Measurements from ENCODE around the gene SLC25A33.

The SLC25A33 gene

DNA sequence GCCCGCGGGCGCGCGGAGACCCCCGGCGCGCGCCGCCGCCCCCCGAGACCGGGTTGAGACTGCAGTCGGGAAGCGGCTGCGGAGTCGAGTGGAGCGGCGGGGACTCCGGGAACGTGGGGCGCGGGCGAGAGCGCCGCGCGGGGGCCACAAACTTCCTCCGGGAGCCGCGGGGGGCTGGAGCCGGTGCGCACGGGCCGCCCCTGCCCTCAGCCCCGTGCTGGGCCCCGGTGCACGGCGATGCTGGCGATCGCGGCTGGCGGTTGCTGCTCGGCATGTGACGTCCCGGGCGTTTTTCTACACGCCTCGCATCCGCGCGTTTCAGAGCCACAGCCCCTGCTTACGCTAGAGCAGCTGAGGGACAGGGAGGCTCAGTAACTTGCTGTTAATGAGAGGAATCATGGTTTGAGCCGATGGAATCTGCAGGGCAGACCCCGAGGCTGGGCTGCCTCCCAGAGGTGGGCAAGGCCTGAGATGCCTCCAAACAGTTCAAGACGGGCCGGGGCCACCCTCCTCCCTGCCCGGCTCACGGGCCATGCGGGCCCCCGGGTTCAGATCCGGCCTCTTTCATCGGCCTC, 50.0 kb downstream of the SLC25A33 start:
- peak; percentile 29 to 31 for DNase-seq

DNA sequence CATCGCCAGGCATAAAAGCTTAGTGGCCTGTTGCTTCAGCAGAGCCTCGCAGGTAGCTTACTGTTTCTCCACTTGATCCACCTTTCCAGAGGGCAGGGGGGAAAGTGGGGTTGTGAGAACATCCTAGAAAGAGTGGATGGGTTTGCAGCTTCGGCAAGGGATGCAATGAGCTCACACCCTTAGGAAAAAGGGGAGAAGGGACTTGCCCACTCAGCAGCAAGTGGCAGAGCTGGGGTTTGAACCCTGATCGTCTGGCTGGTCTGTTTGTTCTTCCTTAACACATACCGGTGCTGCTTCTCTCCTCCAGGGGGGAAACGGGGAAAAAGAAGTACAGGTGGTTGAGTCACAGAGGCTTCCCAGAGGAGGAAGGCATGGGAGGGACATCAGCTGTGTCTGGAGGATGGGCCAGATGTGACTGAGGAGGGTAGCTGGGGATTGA, 50.5 kb downstream of the SLC25A33 start:
- no peak for DNase-seq

DNA sequence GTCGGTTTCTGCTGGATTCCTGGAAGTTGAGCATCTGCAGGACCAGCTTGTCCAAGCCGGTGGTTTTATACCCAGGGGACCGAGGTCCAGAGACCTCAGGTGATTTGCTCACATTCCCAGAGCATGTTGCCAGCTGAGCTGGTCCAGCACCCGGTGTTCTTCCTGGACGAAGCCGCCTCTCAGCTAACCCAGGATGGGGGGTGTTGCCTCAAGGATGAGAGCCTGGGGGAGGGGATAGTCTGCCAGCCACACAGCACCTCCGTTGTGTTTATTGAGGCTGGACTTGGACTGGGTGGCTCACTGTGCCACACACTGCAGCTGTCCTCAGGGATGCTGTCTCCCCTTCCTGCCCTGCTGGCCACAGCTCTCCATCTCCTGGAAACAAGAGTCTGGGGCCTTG, 50.9 kb downstream of the SLC25A33 start:
- no peak for DNase-seq

DNA sequence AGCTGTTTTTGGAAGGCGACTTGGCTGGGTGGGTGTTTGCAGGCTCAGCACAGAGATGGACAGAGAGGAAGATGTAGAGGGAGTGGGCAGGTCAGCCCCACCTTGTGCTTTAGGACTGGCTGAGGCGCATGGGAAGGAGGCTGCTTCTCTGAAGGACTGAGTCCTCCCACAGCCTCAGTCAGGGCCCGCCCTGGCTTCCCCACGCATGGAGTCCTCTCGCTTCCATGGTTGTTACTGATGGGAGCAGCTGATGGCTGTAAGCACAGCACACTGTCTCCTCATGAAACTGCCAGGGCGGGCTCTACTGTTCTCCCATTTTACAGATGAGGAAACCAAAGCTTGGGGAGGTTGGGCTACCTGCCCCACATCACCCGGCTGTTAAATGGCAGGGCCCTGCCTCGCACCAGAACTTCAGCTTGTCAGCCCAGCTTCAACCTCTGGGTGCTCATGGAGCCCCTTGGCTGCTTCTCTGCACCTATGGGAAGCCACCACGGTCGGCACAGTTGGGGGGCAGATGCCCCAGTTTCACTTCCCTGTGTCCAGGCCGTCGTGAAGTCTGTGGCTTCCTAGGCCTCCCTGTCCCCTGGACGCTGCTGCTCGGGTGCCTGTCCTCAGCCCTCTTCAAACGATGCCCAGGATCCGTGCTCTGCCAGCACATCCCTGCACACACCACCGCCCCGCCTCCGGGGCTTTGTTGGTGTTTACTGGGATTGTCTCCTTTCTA, 51.8 kb downstream of the SLC25A33 start:
- no peak for DNase-seq

DNA sequence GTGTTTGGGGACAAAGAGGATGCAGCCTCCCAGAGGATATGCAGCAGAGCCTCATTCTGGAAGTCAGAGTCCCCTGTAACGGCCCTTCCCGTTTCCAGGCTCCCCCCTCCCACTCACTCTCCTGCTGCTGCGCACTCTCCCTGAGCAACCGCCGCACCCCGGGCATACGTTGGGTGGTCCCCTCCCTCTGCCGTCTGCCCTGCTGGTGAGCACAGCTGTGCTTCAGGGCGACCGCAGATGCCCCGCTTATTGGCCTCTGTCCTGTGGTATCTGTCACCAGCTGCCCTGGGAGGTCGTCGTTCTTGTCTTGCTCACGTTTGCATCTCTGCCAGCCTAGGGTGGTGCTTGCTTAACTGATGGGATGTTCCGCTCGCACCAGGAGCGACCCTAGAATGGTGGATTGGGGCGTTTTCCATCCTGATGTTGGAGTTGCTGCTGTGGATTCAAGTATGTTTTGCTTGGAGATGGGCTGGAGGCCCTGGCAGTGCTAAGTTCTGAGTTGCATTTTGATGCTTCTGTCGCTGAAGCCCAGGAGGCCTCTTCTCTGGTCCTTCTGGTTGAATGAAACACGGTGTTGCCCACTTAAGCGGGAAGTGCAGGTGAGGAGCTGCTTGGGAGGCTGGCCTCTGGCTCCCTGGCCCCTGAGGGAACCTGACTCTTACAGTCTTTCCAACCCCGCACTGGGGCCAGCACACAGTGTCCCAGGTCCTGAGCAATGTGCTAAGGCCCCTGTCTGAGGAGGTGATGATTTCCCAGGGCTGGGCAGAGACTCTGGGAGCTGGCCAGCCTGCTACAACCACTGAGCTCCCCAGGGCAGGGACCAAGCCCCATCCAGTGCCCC, 52.6 kb downstream of the SLC25A33 start:
- DNase-seq = no peak

DNA sequence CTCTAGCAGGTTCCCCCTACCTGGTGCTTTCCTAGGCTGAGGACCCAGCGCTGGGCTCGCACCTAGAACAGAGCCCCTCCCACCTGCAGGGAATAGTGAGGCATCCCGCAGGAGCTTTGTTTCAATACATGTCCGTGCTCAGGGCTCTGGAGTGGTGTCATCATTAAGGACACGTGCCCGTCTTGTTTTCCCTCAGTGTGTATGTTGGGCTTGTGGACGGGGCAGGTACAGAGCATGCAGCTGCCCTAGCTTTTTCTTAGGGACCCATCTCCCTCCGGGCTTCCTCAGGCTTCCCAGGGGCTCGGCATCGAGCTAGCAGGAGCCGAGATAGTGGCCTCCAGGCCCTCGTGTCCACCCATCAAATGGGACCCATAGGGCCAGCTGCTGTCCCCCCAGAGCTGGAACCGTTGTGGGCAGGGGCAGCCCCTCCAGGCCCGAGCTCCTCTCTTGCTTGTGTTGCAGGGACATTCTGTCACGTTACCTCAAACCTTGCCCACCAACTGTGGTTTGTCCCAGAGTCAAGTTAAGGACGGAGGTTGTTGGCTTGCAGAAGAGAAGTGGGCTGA, 53.3 kb downstream of the SLC25A33 start:
- no peak for DNase-seq

DNA sequence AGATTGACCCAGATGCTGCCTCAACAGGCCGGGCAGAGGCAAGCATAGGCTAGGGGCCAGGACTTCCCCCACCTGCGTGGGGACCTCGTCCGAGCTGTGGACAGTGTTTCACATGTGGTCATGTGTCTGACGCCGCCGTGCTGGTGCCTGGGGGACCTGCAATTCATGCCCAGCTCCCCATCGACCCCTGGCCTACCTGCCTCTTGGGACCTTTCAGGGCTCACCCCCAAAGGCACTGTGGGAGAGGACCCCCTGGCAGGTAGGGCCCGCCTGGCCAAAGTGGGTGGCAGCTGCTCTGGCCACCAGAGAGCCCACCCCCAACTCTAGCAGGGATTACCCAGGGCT, 53.9 kb downstream of the SLC25A33 start:
- no peak for DNase-seq

DNA sequence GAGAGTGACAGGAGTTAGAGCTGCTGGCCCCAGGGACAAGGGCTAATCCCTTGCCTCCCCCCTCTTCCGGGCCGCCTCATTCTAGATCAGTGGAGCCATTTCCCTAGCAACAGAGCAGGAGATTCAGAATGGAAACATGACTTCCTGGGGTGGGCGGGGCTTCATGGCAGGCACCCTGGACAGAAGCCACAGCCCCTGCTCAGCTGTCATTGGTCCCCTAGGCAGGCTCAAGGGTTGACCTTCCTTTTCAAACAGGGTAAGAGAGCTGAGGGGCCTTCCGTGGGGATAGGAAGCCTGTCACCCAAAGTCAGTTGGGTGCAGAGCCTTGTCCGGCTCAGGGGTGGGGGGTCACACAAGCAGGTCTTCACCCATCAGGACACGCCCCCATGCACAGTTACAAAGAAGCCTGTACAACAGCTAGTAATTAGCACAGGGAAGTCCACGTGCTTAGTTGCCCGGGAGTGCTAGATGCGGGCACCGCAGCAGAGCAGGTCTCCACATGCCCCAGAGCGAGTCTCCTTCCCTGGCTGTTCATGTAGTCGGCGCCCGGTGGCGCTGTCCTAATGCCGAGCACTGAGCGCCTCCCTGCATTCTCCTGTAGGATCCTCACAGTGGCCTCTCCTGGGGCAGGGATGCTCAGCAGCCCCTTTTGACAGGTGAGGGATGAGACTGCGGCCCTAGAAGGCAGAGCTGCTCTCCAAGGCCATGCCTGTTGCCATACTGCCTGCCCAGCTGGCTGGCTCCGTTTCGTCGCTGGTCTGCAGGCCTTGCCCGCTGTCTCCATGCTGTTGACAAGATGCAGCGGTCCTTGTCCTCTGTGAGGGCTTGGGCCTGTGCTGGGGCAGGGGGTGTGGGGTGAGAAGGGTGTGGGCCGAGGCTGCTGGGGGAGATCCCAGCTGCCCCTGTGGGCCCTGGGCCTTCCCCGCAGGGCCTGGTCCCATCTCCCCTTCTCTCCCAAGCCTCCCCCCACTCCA, 54.5 kb downstream of the SLC25A33 start:
- DNase-seq = peak; percentile 24 to 33

DNA sequence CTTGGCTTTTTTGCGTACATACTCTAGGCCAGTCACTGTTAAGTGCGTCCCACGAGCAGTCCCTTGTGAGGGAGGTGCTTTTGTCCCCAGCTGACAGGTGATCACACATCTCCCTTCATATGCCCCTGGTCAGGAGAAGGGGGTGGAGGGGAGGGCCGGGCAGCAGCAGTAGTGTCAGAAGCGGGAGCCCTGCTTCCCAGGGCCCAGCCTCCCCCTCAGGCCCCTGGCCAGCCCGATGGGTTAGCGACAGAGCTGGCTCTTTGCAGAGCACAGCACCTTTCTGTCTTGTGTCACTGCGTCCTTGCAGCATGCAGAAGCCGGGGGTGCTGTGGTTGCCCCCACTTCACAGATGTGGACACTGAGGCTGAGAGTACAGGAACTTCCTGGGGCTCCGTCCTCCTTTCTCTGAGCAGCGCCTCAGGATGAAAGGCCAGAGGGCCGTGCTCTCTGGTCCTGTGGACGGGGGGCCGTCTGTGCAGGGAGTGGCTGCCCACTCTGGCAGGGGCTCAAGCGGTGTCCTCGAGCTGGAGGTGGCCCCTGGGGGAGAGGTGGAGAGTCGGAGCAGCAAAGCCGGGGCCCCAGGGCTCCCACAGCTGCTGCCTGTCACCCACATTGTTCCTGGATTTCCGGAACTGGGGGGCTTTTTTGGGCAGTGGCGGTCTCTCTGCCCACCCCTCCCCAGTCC, 55.3 kb downstream of the SLC25A33 start:
- DNase-seq = no peak

DNA sequence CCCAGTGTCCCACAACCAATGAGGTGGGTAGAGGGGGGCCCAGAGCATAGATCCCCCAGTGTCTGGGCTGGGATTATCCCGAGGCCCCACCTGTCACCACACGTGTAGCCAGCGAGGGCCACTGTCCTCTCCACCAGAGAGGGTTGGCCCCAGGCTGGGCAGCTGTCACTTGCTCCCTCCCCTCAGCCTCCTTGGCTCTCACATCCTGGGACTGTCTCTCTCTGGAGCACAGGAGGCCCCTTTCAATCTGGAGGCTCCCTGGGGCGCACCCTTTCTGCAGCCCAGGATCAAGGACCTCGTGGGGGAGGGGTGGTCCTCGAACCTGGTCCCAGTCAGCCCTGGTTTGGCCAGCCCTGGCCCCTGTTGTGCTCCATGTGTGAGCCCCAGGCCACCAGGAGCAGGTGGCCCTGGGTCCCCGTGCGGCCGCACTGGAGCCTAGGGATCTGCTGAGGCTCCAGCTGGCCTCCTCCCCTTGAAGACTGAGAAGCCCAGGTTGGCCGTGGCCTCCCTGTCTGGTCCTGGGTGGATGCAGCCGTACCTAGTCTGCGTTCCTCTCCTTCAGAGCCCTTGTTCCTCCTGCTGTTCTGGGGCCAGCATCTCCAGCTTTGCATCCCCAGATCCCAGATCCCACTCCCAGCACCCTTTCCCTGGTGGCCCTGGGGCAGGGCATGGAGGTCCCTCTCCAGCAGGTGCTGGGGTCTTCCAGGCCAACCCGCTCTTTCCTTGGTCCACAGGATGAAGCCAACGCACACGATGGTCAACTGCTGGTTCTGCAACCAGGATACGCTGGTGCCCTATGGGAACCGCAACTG, 56.1 kb downstream of the SLC25A33 start:
- no peak for DNase-seq

DNA sequence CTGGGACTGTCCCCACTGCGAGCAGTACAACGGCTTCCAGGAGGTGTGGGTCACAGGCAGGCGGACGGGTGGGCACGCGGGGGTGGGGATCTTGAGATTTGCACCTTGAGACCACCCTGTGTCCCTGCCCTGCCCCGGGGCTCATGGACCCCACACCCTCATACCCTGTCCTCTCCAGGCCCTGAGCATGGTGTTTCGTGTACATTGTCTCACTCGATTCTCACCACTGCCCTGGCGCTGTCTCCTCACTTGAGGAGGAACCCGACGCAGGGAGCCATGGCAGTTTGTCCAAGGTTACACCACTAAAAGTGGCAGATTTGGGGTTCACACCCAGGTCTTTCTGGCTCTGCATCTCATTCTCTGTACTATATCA, 56.7 kb downstream of the SLC25A33 start:
- no peak for DNase-seq

DNA sequence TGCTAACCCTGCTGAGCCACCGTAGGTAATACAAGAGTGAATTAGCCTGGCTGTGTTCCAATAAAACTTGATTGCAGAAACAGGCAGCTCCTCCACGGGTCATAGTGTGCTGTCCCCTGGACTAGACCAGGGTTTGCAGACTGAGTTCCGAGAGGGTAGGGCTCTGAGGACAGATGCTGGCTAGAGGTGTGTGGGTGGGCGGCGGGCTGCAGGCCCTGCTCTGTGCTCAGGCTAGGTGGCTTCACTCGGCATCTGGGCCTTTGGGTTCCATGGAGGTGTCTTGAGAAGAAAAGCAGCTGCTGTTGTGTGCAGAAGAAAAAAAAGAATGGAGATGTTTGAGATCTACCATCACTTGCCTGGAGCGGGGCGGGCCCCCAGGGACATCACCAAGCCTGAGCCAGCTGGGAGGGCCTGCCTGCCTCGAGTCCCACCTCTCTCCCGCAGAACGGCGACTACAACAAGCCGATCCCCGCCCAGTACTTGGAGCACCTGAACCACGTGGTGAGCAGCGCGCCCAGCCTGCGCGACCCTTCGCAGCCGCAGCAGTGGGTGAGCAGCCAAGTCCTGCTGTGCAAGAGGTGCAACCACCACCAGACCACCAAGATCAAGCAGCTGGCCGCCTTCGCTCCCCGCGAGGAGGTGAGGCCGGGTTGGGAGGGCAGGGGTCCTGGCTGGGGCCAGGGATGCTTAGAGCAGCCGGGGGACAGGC, 57.3 kb downstream of the SLC25A33 start:
- DNase-seq = no peak

DNA sequence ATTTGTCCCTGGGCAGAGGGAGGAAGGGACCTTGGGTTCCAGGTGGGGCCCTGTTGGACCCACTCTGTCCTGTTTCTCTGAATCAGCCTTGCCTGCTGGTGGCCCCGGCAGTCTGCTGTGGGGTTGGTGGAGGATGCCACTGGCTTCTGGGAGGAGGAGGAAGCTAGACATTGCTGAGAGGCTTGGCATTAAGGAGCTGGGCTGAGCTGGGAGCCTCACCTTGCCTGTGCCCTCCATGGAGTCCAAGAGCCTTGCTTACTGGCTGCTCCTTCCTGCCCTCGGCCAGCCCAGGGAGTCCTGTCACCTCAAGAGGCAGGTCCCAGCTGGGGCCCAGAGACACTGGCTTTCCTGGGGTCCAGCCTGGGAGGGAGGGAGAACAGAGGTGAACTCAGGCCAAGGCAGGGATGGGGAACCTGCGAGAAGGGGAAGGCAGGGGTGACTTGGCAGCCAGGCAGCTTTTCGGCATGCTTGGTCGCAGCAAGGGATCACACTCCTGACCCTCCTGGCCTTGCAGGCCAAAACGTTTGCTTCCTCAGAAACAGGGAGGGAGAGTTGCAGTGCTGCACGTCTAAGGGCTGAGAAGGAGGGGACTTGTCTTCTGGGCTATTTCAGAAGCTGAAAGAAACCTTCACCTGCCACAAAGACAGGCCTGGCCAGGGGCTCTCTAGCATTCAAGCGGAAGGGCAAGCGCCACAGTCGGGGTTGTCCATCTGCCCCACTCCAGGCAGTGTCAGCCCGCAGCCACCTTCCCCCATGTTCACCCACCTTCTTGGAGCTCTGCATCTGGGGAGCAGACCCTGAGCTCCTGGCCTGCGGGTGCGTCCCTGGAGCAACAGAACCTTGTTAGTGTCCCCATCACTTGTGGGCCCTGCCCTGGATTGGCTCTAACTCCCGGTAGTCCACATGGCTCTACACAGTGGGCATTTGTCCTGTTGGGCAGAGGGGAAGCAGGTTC, 58.4 kb downstream of the SLC25A33 start:
- DNase-seq = no peak

DNA sequence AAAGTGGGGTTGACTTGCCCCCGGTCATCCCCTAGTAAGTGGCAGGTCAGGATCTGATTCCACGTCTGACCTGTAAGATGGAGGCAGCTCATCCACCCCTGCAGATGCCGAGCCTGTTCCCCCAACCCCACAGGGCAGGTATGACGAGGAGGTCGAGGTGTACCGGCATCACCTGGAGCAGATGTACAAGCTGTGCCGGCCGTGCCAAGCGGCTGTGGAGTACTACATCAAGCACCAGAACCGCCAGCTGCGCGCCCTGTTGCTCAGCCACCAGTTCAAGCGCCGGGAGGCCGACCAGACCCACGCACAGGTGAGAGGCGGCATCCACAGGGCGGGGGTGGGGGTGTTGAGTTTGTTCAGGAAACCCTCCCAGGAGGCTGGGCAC, 59.0 kb downstream of the SLC25A33 start:
- no peak for DNase-seq

DNA sequence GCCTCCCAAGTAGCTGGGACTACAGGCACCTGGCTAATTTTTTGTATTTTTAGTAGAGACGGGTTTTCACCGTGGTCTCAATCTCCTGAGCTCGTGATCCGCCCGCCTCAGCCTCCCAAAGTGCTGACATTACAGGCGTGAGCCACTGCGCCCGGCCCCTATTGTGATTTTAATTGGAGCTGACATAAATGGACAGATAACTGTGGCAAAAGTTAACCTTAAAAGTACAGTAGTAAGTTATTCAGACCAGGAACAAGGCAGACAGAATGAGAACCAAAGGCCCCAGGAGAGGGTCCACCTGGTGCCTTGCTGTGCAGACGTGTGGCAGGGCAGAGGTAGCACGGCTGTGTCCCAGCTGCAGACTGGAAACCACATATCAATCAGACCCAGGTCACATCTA, 60.5 kb downstream of the SLC25A33 start:
- DNase-seq = no peak

DNA sequence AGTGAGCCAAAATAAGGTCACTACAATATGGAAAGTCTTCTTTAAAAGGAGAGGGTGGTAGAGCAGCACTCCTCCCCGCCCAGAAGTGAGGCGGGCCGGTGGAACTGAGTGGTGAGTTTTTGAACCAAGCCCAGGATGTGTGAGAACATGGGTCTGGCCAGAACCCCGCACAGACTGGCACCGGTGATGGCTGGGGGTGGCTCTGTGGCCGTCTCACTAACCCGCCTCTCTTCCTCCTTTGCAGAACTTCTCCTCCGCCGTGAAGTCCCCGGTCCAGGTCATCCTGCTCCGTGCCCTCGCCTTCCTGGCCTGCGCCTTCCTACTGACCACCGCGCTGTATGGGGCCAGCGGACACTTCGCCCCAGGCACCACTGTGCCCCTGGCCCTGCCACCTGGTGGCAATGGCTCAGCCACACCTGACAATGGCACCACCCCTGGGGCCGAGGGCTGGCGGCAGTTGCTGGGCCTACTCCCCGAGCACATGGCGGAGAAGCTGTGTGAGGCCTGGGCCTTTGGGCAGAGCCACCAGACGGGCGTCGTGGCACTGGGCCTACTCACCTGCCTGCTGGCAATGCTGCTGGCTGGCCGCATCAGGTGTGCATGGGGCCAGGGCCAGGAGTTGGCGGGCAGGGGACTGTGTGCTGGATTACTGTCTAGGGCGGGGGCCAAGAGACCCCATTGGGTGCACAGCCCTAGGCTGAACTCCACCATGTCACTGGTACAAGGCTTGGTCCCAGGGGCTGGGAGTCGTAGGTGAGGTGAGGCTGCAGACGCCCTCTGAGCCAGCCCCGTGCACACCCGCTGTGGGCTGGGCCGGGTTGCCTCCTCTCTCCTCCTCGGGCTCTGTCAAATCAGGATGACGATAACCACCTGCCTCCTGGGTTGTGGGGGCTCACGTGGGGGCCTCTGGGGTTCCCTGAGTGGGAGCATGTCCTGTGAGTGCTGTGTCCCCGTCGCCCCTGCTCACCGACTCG, 61.9 kb downstream of the SLC25A33 start:
- DNase-seq = no peak

DNA sequence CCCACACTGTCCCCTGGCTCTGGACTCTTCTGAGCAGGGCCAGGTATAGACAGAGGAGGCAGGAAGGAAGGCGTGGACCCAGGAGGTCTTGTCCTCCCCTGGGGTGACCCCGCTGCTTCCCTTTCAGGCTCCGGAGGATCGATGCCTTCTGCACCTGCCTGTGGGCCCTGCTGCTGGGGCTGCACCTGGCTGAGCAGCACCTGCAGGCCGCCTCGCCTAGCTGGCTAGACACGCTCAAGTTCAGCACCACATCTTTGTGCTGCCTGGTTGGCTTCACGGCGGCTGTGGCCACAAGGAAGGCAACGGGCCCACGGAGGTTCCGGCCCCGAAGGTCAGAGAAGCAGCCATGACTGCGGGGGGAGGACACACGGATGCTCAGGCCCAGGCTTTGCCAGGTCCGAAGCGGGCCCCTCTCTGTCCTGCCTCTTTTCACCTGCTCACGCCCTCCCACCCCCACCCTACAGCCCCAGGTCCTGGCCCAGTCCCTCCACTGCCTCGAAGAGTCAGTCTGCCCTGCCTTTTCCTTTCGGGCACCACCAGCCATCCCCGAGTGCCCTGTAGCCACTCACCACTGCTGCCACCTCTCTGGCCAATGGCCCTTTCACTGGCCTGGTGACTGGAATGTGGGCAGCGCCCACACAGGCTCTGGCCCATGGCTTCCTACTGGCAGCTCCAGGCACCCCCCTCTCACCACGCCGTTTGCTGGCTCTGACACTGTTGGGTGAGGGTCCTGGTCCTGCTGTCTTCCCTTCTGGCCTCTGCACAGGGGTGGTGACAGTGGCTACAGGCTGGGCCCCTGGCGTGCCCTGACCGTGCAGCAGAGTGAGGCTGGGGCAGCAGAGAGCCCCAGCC, 62.9 kb downstream of the SLC25A33 start:
- DNase-seq = no peak
